HCT116 (cell line): ENCODE measurements around the gene WDR88. TPM values are rescaled to one million over a fixed set of nuclear protein-coding genes. Genes with fewer than 3 reads are reported as not detected.
A peak's percentile ranks its signal among the peaks of the same experiment; 100 is the strongest.

Source experiments
- ATAC-seq: fragments of 200-7000 bp; cut with Tn5 transposase; 2 replicates; pipeline ENCODE4 v1.9.1; 2020; ENCODE audit warnings: mild to moderate bottlenecking, moderate library complexity
- BruUV-seq: library from RNA; stranded (reverse); fragments of 400-500 nt; replicated peaks from 2 replicates; lab custom pipeline; 2021; lab: Mats Ljungman, UMichigan
- CTCF ChIA-PET: fragments of 300-600 bp; sonication (Branson Sonifier 250); formaldehyde crosslinking; loops from one replicate; lab custom pipeline; 2021; ENCODE audit warnings: antibody characterized with exemption; lab: Charles Lee
- POLR2A ChIA-PET: fragments of 300-600, 350-600 bp; sonication (Branson Sonifier 250); formaldehyde crosslinking; loops from one replicate; lab custom pipeline; 2021; ENCODE audit warnings: antibody characterized with exemption; lab: Charles Lee
- RAD21 ChIA-PET, 2 experiments: fragments of 300-600 bp; sonication (Branson Sonifier 250); formaldehyde crosslinking; loops; one replicate each; lab custom pipeline; 2023; ENCODE audit warnings: low total read pairs in 2 of 2; ENCODE audit not compliant: uncharacterized antibody in 2 of 2, unreplicated experiment in 2 of 2, low non-redundant PET in 1 of 2; lab: Charles Lee
- DNase-seq: peaks from one replicate; pipeline ENCODE4 v3.0.0-alpha.2; 2010; ENCODE audit warnings: low read depth, low spot score
- H2AFZ ChIP-seq: fragments of 200-600 bp; shearing (Covaris generic), sonication (generic); 2 replicates; pipeline ENCODE4 v1.6.1; 2017; ENCODE audit warnings: low read depth, mixed run types, mixed read lengths, antibody characterized with exemption, low read length; ENCODE audit not compliant: poor library complexity, severe bottlenecking
- H3K27ac ChIP-seq: 2 replicates; pipeline ENCODE4 v1.5.1; 2012; ENCODE audit warnings: low read depth, low read length
- H3K27me3 ChIP-seq: fragments of 200-600 bp; sonication (generic); 2 replicates; pipeline ENCODE4 v1.6.1; 2016; ENCODE audit warnings: mixed run types, low read length, mixed read lengths; ENCODE audit not compliant: insufficient read depth
- H3K36me3 ChIP-seq, 2 experiments: fragments of 200-500 bp in 1 of 2; fragments of 200-600 bp in 1 of 2; sonication (Bioruptor generic) in 1 of 2; sonication (generic) in 1 of 2; 2 replicates each; pipeline versions ENCODE4 v1.5.1 to v1.6.1; 2014 to 2016; ENCODE audit warnings: low read length in 2 of 2, inconsistent platforms in 1 of 2, mixed read lengths in 1 of 2, mixed run types in 1 of 2; ENCODE audit not compliant: insufficient read depth in 2 of 2, control insufficient read depth in 1 of 2
- H3K4me1 ChIP-seq, 2 experiments: fragments of 200-600 bp in 1 of 2; sonication (generic) in 1 of 2; 2 replicates each; pipeline versions ENCODE4 v1.5.1 to v1.6.1; 2012 to 2017; ENCODE audit warnings: low read length in 2 of 2, inconsistent platforms in 1 of 2, mild to moderate bottlenecking in 1 of 2, mixed read lengths in 1 of 2, mixed run types in 1 of 2, moderate library complexity in 1 of 2; ENCODE audit not compliant: insufficient read depth in 2 of 2, control insufficient read depth in 1 of 2
- H3K4me2 ChIP-seq: fragments of 200-600 bp; sonication (generic); 2 replicates; pipeline ENCODE4 v1.6.1; 2017; ENCODE audit warnings: mixed run types, low read length, mixed read lengths
- H3K4me3 ChIP-seq, 2 experiments: fragments of 200-600 bp in 1 of 2; sonication (generic) in 1 of 2; replicated peaks in 1 of 2; 2 replicates each; pipeline ENCODE4 v1.5.1; 2011 to 2016; ENCODE audit warnings: low read length in 2 of 2, control low read depth in 1 of 2, low read depth in 1 of 2, mild to moderate bottlenecking in 1 of 2, mixed read lengths in 1 of 2, mixed run types in 1 of 2
- H3K79me2 ChIP-seq: fragments of 200-600 bp; sonication (generic); 2 replicates; pipeline ENCODE4 v1.6.1; 2017; ENCODE audit warnings: mild to moderate bottlenecking, mixed run types, low read length, moderate library complexity, mixed read lengths; ENCODE audit not compliant: insufficient read depth
- H3K9ac ChIP-seq: fragments of 200-600 bp; sonication (generic); 2 replicates; pipeline ENCODE4 v1.6.1; 2016; ENCODE audit warnings: low read length, mixed read lengths
- H3K9me2 ChIP-seq: fragments of 200-600 bp; sonication (generic), shearing (Covaris generic); 2 replicates; pipeline ENCODE4 v1.6.1; 2017; ENCODE audit warnings: mixed run types, mild to moderate bottlenecking, moderate library complexity; ENCODE audit not compliant: insufficient read depth
- H3K9me3 ChIP-seq, 2 experiments: fragments of 200-500 bp in 1 of 2; fragments of 200-600 bp in 1 of 2; sonication (Bioruptor generic) in 1 of 2; sonication (generic) in 1 of 2; 2 replicates each; pipeline ENCODE4 v1.6.1; 2014 to 2017; ENCODE audit warnings: low read length in 2 of 2, mixed read lengths in 2 of 2, inconsistent platforms in 1 of 2, low read depth in 1 of 2, mild to moderate bottlenecking in 1 of 2, mixed run types in 1 of 2, moderate library complexity in 1 of 2; ENCODE audit not compliant: control insufficient read depth in 1 of 2, insufficient read depth in 1 of 2
- H4K20me1 ChIP-seq: fragments of 200-600 bp; sonication (generic), shearing (Covaris generic); 2 replicates; pipeline ENCODE4 v1.6.1; 2017; ENCODE audit warnings: mixed run types, mild to moderate bottlenecking, moderate library complexity; ENCODE audit not compliant: insufficient read depth
- CBX3 ChIP-seq: IDR thresholded peaks from 2 replicates; pipeline ENCODE4 v1.6.1; 2012; ENCODE audit warnings: low read depth
- CEBPB ChIP-seq: IDR thresholded peaks from 2 replicates; pipeline ENCODE4 v1.6.1; 2012; ENCODE audit warnings: low read depth
- CTCF ChIP-seq, 3 experiments: fragments of 200-600 bp in 1 of 3; sonication (generic) in 1 of 3; IDR thresholded peaks in 2 of 3; conservative IDR thresholded peaks in 1 of 3; 2 replicates each; pipeline ENCODE4 v1.5.1; 2012 to 2017; ENCODE audit warnings: low read depth in 2 of 3, low read length in 2 of 3, antibody characterized with exemption in 1 of 3, borderline replicate concordance in 1 of 3, control low read depth in 1 of 3, mild to moderate bottlenecking in 1 of 3, mixed read lengths in 1 of 3, mixed run types in 1 of 3, moderate library complexity in 1 of 3; ENCODE audit not compliant: insufficient read depth in 1 of 3
- ELF1 ChIP-seq: IDR thresholded peaks from 2 replicates; pipeline ENCODE4 v1.6.1; 2012; ENCODE audit warnings: low read depth, borderline replicate concordance
- EZH2 ChIP-seq: fragments of 200-600 bp; sonication (generic); IDR thresholded peaks from 2 replicates; pipeline ENCODE4 v1.6.1; 2017; ENCODE audit warnings: antibody characterized with exemption, mixed run types
- EZH2phosphoT487 ChIP-seq: fragments of 200-600 bp; IDR thresholded peaks from 2 replicates; pipeline ENCODE4 v1.6.1; 2018; ENCODE audit warnings: antibody characterized with exemption, borderline replicate concordance
- FOSL1 ChIP-seq: IDR thresholded peaks from 2 replicates; pipeline ENCODE4 v1.6.1; 2012; ENCODE audit warnings: low read depth
- JUND ChIP-seq: IDR thresholded peaks from 2 replicates; pipeline ENCODE4 v1.6.1; 2012
- MAX ChIP-seq: IDR thresholded peaks from 2 replicates; pipeline ENCODE4 v1.6.1; 2012
- POLR2A ChIP-seq: IDR thresholded peaks from 2 replicates; pipeline ENCODE4 v1.7.0; 2011; ENCODE audit warnings: borderline replicate concordance; ENCODE audit not compliant: insufficient read depth, insufficient read length; ENCODE audit errors: extremely low read depth
- POLR2AphosphoS5 ChIP-seq: IDR thresholded peaks from 2 replicates; pipeline ENCODE4 v1.6.1; 2011; ENCODE audit warnings: mild to moderate bottlenecking, low read depth, low read length, moderate library complexity
- REST ChIP-seq: IDR thresholded peaks from 2 replicates; pipeline ENCODE4 v1.6.1; 2012; ENCODE audit warnings: low read depth
- SIN3A ChIP-seq: IDR thresholded peaks from 2 replicates; pipeline ENCODE4 v1.6.1; 2012; ENCODE audit warnings: low read depth
- SP1 ChIP-seq: IDR thresholded peaks from 2 replicates; pipeline ENCODE4 v1.6.1; 2012; ENCODE audit warnings: low read depth
- TCF7L2 ChIP-seq: IDR thresholded peaks from 2 replicates; pipeline ENCODE4 v1.7.0; 2011; ENCODE audit warnings: borderline replicate concordance, inconsistent platforms; ENCODE audit not compliant: insufficient read depth, insufficient read length; ENCODE audit errors: extremely low read depth
- YY1 ChIP-seq: IDR thresholded peaks from 2 replicates; pipeline ENCODE4 v1.6.1; 2011; ENCODE audit warnings: low read length, low read depth, moderate library complexity, mild to moderate bottlenecking; ENCODE audit not compliant: insufficient replicate concordance; ENCODE audit errors: extremely low read depth
- ZFX ChIP-seq: fragments of 450-650 bp; IDR thresholded peaks from 2 replicates; pipeline ENCODE4 v1.6.1; 2017
- ZNF274 ChIP-seq: fragments of 200-500 bp; sonication (Bioruptor generic); IDR thresholded peaks from 2 replicates; pipeline ENCODE4 v1.6.1; 2014; ENCODE audit warnings: mild to moderate bottlenecking, low read depth, low read length, inconsistent platforms
- intact Hi-C: fragments of 100-400 bp; cut with micrococcal nuclease; formaldehyde crosslinking; loops from 2 replicates; pipeline ENCODE4 v1.10.0; 2022
- total RNA-seq: library from RNA; stranded (reverse); gene quantifications from one replicate; pipeline ENCODE4 v1.2.1, GENCODE V29; 2021; ENCODE audit not compliant: unreplicated experiment

Gene WDR88
- total RNA-seq, 1 experiment from 2014 or later = not detected

- H3K27me3 ChIP-seq = no peaks in the 10 kb centered on the region
- TF ChIP-seq POLR2A = no peak
- TF ChIP-seq MAX = 0 out of 2 replicates have a peak, but pooled peaks have one; percentile 21
- no peak for TF ChIP-seq REST
- no peak for TF ChIP-seq EZH2
- no peak for TF ChIP-seq ELF1
- no peak for TF ChIP-seq CBX3
- TF ChIP-seq ZNF274 = no peak
- TF ChIP-seq JUND = 0 out of 2 replicates have a peak, but pooled peaks have one; percentile 18
- no peak for TF ChIP-seq SP1
- TF ChIP-seq CTCF (IDR thresholded peaks at IDR 0.05 in 2 of 3, conservative IDR thresholded peaks at IDR 0.05 in 1 of 3; ENCODE audit: borderline replicate concordance in 1 of 3, insufficient read depth in 1 of 3, low read depth in 2 of 3, low read length in 2 of 3) = no peak
- TF ChIP-seq CEBPB = no peak
- TF ChIP-seq FOSL1 = no peak
- no peak for TF ChIP-seq ZFX
- no peak for TF ChIP-seq POLR2AphosphoS5
- TF ChIP-seq TCF7L2 = no peak
- TF ChIP-seq YY1 = no peak
- no peak for TF ChIP-seq SIN3A
- no peak for TF ChIP-seq EZH2phosphoT487
- TF ChIP-seq, all 23 proteins: peak for 2
- peak; percentile 58; the same call in 1 of the 2 replicates for ATAC-seq
- Histone ChIP-seq H3K4me1 (peaks cover 6 to 40% of the 10 kb centered on the region in 2 experiments; a peak in 3 of 4 replicates), H3K9me2 (no peaks in the 10 kb centered on the region), H3K9me3 (no peaks in the 10 kb centered on the region), H3K79me2 (no peaks in the 10 kb centered on the region), H2AFZ (no peak overlapping the region), H3K4me3 (no peak overlapping the region), H3K4me2 (peak overlapping the region; percentile 44), H4K20me1 (no peaks in the 10 kb centered on the region), H3K9ac (no peak overlapping the region), H3K36me3 (peaks cover 12 to 15% of the 10 kb centered on the region in 2 experiments; a peak in 3 of 4 replicates), H3K27ac (no peak overlapping the region)
- CTCF ChIA-PET = no interaction called here
- no TSS peak for BruUV-seq
- intact Hi-C loops = no loop called here
- RAD21 ChIA-PET = interaction anchor here in 1 of 2 experiments (0.6 kb wide), 1 partner anchor 122 kb away, joined by 3 read pairs; no protein-coding TSS in a partner anchor
- no peak for DNase-seq
- POLR2A ChIA-PET = no interaction called here
Observed at GRCh38 chr19:33096005-33096404, 35.9 kb upstream of the WDR88 start.
